GM12872 (cell line): Measurements from ENCODE around the gene PTH1R.

ENCODE experiments used
- TF ChIP-seq, protein P1 (sequence below): IDR thresholded peaks from 3 replicates; pipeline ENCODE4 v1.5.1; 2011; ENCODE audit warnings: low read depth, mild to moderate bottlenecking, low read length, moderate library complexity; ENCODE audit not compliant: insufficient read depth

The PTH1R gene

DNA sequence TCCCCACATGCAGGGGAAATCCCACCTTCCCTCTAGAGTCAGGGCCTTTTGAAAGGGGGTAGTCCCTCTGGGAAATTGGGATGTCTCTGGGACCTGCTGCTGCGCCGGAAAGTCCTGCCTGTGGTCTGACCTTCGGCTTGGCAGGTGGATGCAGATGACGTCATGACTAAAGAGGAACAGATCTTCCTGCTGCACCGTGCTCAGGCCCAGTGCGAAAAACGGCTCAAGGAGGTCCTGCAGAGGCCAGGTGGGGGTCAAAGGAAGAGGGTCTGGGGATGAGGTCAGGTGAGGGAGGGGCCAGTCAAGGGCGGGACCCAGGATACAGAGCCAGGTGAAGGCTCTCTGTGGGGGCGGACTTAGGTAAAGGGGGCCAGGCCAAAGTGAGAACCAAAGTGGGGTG is 16.2 kb downstream of the PTH1R start:
- TF ChIP-seq, protein P1, sequence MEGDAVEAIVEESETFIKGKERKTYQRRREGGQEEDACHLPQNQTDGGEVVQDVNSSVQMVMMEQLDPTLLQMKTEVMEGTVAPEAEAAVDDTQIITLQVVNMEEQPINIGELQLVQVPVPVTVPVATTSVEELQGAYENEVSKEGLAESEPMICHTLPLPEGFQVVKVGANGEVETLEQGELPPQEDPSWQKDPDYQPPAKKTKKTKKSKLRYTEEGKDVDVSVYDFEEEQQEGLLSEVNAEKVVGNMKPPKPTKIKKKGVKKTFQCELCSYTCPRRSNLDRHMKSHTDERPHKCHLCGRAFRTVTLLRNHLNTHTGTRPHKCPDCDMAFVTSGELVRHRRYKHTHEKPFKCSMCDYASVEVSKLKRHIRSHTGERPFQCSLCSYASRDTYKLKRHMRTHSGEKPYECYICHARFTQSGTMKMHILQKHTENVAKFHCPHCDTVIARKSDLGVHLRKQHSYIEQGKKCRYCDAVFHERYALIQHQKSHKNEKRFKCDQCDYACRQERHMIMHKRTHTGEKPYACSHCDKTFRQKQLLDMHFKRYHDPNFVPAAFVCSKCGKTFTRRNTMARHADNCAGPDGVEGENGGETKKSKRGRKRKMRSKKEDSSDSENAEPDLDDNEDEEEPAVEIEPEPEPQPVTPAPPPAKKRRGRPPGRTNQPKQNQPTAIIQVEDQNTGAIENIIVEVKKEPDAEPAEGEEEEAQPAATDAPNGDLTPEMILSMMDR = no peak

DNA sequence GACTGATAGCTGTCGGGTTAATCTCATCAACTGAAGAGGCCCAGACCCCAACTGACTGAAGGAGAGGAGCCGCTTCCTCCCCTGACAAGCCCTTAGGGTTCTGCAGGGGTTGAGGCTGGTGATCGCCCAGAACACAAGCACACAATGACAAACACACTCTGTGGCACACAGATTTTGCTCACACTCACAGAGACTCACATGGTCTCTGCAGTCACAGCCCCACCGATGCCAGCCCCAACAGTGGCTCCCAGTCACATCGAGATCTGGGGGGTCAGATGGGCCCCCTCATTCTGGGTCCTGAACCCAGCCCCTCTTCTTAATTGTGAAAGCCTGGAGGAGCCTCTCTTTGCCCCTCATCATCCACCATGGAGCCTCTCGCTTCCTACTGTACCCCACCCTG is 16.7 kb downstream of the PTH1R start:
- TF ChIP-seq, protein P1 = no peak

DNA sequence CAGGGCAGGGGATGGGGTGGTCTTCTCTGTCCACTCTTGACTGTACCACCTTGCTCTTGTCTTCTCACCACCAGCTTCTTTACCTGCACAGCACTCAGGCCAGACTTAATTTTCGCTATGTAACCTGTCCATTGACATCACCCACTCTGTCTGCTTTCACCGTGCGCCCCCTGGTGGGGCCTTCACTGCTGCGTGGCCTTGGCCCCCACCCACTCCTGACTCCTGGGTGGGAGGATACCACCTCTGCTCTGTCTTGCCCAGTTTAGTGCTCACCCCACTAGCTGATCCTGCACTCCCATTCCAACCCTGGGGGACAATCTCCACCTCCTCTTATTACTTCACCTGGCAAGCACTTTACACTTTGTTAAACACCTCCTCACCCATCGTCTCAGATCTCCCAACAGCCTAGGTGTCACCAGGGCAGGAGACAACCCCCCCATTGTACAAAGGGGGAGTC is 17.7 kb downstream of the PTH1R start:
- TF ChIP-seq, protein P1 = peak; percentile 95

DNA sequence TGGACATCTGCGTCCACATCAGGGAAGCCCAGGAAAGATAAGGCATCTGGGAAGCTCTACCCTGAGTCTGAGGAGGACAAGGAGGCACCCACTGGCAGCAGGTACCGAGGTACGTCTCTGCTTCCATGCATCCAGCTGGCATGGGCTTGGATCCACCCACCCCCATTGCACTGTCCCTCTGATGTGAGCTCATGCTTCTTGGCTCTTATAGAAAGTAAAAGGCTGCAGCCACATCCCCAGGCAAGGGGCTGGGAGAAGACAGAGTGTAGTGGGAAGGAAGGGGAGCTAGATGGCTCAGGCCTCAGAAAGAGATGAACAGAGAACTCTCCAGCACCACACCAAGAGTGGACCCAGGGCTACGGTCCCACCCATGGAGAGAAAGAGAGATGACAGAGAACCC is 18.2 kb downstream of the PTH1R start:
- TF ChIP-seq, protein P1 = no peak

DNA sequence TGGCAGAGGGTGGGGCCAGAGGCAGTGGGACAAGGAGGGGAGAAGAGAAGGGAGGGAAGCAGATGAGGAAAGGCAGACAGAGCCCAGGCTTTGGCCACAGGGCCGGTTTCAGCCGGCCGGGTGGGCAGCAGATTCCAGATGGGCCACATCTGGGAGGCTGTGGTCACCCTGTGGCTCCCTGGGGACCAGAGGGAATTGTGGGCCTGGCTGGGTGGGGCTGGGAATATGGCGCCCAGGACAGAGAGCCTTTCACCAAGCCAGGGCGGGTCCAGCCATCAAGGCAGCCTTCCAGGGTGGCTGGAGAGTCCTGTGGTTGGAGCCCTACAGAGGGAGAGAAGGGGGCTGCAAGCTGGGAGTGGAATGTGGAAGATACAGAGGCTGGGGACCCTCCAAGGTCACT is 18.9 kb downstream of the PTH1R start:
- TF ChIP-seq, protein P1 = no peak

DNA sequence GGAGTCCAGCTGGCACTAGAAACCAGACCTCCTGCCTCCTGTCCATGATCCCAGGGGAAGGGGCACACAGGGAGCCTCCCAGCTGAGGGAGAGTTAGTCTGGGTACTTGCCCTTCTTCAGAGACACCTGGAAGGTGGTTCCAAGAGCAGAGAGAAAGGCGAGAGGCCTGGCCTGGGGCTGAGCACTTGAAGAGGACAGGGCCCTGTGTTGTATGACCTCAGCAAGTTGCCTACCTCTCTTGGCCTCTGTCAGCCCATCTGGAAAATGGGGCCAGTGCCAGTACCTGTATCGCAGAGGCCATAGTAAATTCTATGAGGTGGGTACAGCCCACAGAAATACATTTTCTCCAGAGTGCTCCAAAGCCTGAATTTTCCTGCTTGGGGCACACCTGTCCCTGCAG is 19.5 kb downstream of the PTH1R start:
- TF ChIP-seq, protein P1 = no peak

DNA sequence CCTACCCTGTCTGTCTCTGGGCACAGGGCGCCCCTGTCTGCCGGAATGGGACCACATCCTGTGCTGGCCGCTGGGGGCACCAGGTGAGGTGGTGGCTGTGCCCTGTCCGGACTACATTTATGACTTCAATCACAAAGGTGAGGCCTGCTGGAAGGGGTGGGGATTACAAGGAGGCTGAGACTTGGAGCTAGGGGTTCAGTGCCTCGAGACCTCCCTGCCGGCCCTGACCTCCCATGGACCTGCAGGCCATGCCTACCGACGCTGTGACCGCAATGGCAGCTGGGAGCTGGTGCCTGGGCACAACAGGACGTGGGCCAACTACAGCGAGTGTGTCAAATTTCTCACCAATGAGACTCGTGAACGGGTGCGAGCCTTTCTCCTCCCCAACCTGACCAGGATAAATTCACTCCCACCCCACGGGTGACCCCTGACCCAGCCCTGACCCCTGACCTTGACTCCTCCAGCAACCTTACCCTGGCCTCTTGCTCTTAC is 20.4 kb downstream of the PTH1R start:
- TF ChIP-seq, protein P1 = no peak
